WTC11 (cell line): ENCODE data around the gene TGDS. TPM values are rescaled to one million over a fixed set of nuclear protein-coding genes. Genes with fewer than 3 reads are reported as not detected.

ENCODE experiments used
- ATAC-seq: fragments of 200-7000 bp; cut with Tn5 transposase; 2 replicates; pipeline ENCODE4 v1.10.0; 2021; ENCODE audit warnings: mild to moderate bottlenecking, moderate library complexity
- CTCF ChIA-PET: fragments of 300-600 bp; sonication (Branson Sonifier 250); formaldehyde crosslinking; loops from one replicate; lab custom pipeline; 2021; ENCODE audit warnings: antibody characterized with exemption; lab: Charles Lee
- POLR2A ChIA-PET: fragments of 350-600 bp; sonication (Branson Sonifier 250); formaldehyde crosslinking; loops from one replicate; lab custom pipeline; 2021; ENCODE audit warnings: antibody characterized with exemption; lab: Charles Lee
- DNase-seq: peaks from one replicate; pipeline ENCODE4 v3.0.0; 2021; ENCODE audit warnings: low spot score
- H3K27ac Mint-ChIP-seq: 2 replicates; pipeline ENCODE4 v1.8.0; 2021; ENCODE audit warnings: mixed read lengths
- H3K27me3 Mint-ChIP-seq: 2 replicates; pipeline ENCODE4 v1.8.0; 2021; ENCODE audit warnings: low read depth, mild to moderate bottlenecking, moderate library complexity, mixed read lengths
- H3K36me3 Mint-ChIP-seq: 2 replicates; pipeline ENCODE4 v1.8.0; 2021; ENCODE audit warnings: mixed read lengths
- H3K4me1 Mint-ChIP-seq: 2 replicates; pipeline ENCODE4 v1.8.0; 2022; ENCODE audit warnings: mixed read lengths
- H3K4me3 Mint-ChIP-seq: 2 replicates; pipeline ENCODE4 v1.8.0; 2021; ENCODE audit warnings: mild to moderate bottlenecking, moderate library complexity, mixed read lengths
- H3K9me3 Mint-ChIP-seq: 2 replicates; pipeline ENCODE4 v1.8.0; 2021; ENCODE audit warnings: mixed read lengths
- EMX1 ChIP-seq: fragments of 250-450 bp; sonication (Bioruptor Pico); IDR thresholded peaks from 2 replicates; pipeline ENCODE4 v1.8.0; 2021; ENCODE audit warnings: mild to moderate bottlenecking
- HMGA2 ChIP-seq: fragments of 250-450 bp; sonication (Bioruptor Pico); IDR thresholded peaks from 2 replicates; pipeline ENCODE4 v1.4.0; 2021; ENCODE audit warnings: mild to moderate bottlenecking, moderate library complexity
- MXD4 ChIP-seq: fragments of 250-450 bp; sonication (Bioruptor Pico); IDR thresholded peaks from 2 replicates; pipeline ENCODE4 v1.8.0; 2021; ENCODE audit warnings: mild to moderate bottlenecking, moderate library complexity, borderline replicate concordance
- MYBL2 ChIP-seq: sonication (generic); formaldehyde crosslinking; IDR thresholded peaks from 2 replicates; pipeline ENCODE4 v1.8.1; 2023; ENCODE audit warnings: mild to moderate bottlenecking, moderate library complexity, missing genetic modification reagents
- NR1H2 ChIP-seq: sonication (generic); formaldehyde crosslinking; IDR thresholded peaks from 2 replicates; pipeline ENCODE4 v1.9.0; 2021; ENCODE audit warnings: mild to moderate bottlenecking, moderate library complexity, missing genetic modification reagents
- NR2C2 ChIP-seq: sonication (generic); formaldehyde crosslinking; IDR thresholded peaks from 2 replicates; pipeline ENCODE4 v1.8.0; 2022; ENCODE audit warnings: mild to moderate bottlenecking, missing genetic modification reagents
- RELA ChIP-seq: sonication (generic); formaldehyde crosslinking; IDR thresholded peaks from 2 replicates; pipeline ENCODE4 v1.8.1; 2022; ENCODE audit warnings: missing genetic modification reagents, mild to moderate bottlenecking, borderline replicate concordance
- SP1 ChIP-seq: sonication (generic); formaldehyde crosslinking; conservative IDR thresholded peaks from 2 replicates; pipeline ENCODE4 v1.8.1; 2022; ENCODE audit warnings: missing genetic modification reagents
- TCF7 ChIP-seq: sonication (generic); formaldehyde crosslinking; IDR thresholded peaks from 2 replicates; pipeline ENCODE4 v1.8.0; 2022; ENCODE audit warnings: mild to moderate bottlenecking, low read depth, missing genetic modification reagents, moderate library complexity
- ZNF317 ChIP-seq: sonication (generic); formaldehyde crosslinking; IDR thresholded peaks from 2 replicates; pipeline ENCODE4 v1.8.1; 2023; ENCODE audit warnings: low read depth, mild to moderate bottlenecking, moderate library complexity, missing genetic modification reagents, borderline replicate concordance
- total RNA-seq: library from RNA; stranded (reverse); gene quantifications from 3 replicates; pipeline ENCODE4 v1.2.3, GENCODE V29; 2021
- TF ChIP-seq, protein P1 (sequence below): sonication (generic); formaldehyde crosslinking; IDR thresholded peaks from 2 replicates; pipeline ENCODE4 v1.8.1; 2023; ENCODE audit warnings: mild to moderate bottlenecking, missing genetic modification reagents
- TF ChIP-seq, protein P2 (sequence below): sonication (generic); formaldehyde crosslinking; IDR thresholded peaks from 2 replicates; pipeline ENCODE4 v1.8.0; 2023; ENCODE audit warnings: mild to moderate bottlenecking, missing genetic modification reagents
- TF ChIP-seq, protein P3 (sequence below): sonication (generic); formaldehyde crosslinking; IDR thresholded peaks from 2 replicates; pipeline ENCODE4 v1.8.0; 2022; ENCODE audit warnings: missing genetic modification reagents
- TF ChIP-seq, protein P4 (sequence below): sonication (generic); formaldehyde crosslinking; IDR thresholded peaks from 2 replicates; pipeline ENCODE4 v1.8.1; 2022; ENCODE audit warnings: low read depth, mild to moderate bottlenecking, moderate library complexity, missing genetic modification reagents, borderline replicate concordance
- TF ChIP-seq, protein P5 (sequence below): sonication (generic); formaldehyde crosslinking; IDR thresholded peaks from 2 replicates; pipeline ENCODE4 v1.8.0; 2022; ENCODE audit warnings: mild to moderate bottlenecking, missing genetic modification reagents
- TF ChIP-seq, protein P6 (sequence below): fragments of 250-450 bp; sonication (Bioruptor Pico); IDR thresholded peaks from 2 replicates; pipeline ENCODE4 v1.9.0; 2021; ENCODE audit warnings: mild to moderate bottlenecking, borderline replicate concordance
- TF ChIP-seq, protein P7 (sequence below): sonication (generic); formaldehyde crosslinking; IDR thresholded peaks from 2 replicates; pipeline ENCODE4 v1.8.1; 2023; ENCODE audit warnings: mild to moderate bottlenecking, missing genetic modification reagents, moderate library complexity

TGDS gene
- total RNA-seq, 1 experiment from 2014 or later: 12.5 TPM

DNA sequence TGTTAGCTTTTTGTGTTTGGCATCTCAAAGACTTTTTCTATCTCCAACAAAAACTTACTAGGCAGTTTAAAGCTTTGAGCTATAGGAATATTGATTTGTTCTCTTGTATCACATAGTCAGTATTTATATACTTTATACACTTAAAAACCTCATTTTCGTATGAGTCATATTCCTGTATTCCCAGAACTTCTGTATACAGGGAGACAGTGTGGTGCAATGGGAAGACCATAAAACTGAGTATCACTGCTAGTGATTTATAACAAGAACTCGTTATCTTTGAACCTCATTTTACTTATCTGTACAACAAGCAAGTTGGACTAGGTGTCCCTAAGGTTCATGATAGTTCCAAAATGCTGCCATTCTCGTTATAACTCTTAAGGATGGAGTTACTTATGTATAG, 12.0 kb upstream of the TGDS start:
- no peak overlapping the region for H3K4me3 Mint-ChIP-seq
- ATAC-seq: no peak
- H3K27ac Mint-ChIP-seq: no peak overlapping the region
- H3K9me3 Mint-ChIP-seq: no peaks in the 10 kb centered on the region
- no peaks in the 10 kb centered on the region for H3K27me3 Mint-ChIP-seq
- peaks cover 32% of the 10 kb centered on the region for H3K36me3 Mint-ChIP-seq
- ChIA-PET POLR2A (no interaction called here), CTCF (no interaction called here)
- peaks cover 3% of the 10 kb centered on the region for H3K4me1 Mint-ChIP-seq
- no peak for DNase-seq
- TF ChIP-seq HMGA2 (CRISPR knock-in tag) (no peak), SP1 (CRISPR knock-in tag) (no peak), TCF7 (CRISPR knock-in tag) (no peak), ZNF317 (CRISPR knock-in tag) (no peak), NR1H2 (CRISPR knock-in tag) (no peak), NR2C2 (CRISPR knock-in tag) (no peak), MYBL2 (no peak), RELA (CRISPR knock-in tag) (no peak), EMX1 (CRISPR knock-in tag) (no peak), MXD4 (CRISPR knock-in tag) (no peak)
- TF ChIP-seq, protein P1, sequence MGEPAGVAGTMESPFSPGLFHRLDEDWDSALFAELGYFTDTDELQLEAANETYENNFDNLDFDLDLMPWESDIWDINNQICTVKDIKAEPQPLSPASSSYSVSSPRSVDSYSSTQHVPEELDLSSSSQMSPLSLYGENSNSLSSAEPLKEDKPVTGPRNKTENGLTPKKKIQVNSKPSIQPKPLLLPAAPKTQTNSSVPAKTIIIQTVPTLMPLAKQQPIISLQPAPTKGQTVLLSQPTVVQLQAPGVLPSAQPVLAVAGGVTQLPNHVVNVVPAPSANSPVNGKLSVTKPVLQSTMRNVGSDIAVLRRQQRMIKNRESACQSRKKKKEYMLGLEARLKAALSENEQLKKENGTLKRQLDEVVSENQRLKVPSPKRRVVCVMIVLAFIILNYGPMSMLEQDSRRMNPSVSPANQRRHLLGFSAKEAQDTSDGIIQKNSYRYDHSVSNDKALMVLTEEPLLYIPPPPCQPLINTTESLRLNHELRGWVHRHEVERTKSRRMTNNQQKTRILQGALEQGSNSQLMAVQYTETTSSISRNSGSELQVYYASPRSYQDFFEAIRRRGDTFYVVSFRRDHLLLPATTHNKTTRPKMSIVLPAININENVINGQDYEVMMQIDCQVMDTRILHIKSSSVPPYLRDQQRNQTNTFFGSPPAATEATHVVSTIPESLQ (CRISPR knock-in tag): no peak
- TF ChIP-seq, protein P2, sequence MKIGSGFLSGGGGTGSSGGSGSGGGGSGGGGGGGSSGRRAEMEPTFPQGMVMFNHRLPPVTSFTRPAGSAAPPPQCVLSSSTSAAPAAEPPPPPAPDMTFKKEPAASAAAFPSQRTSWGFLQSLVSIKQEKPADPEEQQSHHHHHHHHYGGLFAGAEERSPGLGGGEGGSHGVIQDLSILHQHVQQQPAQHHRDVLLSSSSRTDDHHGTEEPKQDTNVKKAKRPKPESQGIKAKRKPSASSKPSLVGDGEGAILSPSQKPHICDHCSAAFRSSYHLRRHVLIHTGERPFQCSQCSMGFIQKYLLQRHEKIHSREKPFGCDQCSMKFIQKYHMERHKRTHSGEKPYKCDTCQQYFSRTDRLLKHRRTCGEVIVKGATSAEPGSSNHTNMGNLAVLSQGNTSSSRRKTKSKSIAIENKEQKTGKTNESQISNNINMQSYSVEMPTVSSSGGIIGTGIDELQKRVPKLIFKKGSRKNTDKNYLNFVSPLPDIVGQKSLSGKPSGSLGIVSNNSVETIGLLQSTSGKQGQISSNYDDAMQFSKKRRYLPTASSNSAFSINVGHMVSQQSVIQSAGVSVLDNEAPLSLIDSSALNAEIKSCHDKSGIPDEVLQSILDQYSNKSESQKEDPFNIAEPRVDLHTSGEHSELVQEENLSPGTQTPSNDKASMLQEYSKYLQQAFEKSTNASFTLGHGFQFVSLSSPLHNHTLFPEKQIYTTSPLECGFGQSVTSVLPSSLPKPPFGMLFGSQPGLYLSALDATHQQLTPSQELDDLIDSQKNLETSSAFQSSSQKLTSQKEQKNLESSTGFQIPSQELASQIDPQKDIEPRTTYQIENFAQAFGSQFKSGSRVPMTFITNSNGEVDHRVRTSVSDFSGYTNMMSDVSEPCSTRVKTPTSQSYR: no peak
- TF ChIP-seq, protein P3, sequence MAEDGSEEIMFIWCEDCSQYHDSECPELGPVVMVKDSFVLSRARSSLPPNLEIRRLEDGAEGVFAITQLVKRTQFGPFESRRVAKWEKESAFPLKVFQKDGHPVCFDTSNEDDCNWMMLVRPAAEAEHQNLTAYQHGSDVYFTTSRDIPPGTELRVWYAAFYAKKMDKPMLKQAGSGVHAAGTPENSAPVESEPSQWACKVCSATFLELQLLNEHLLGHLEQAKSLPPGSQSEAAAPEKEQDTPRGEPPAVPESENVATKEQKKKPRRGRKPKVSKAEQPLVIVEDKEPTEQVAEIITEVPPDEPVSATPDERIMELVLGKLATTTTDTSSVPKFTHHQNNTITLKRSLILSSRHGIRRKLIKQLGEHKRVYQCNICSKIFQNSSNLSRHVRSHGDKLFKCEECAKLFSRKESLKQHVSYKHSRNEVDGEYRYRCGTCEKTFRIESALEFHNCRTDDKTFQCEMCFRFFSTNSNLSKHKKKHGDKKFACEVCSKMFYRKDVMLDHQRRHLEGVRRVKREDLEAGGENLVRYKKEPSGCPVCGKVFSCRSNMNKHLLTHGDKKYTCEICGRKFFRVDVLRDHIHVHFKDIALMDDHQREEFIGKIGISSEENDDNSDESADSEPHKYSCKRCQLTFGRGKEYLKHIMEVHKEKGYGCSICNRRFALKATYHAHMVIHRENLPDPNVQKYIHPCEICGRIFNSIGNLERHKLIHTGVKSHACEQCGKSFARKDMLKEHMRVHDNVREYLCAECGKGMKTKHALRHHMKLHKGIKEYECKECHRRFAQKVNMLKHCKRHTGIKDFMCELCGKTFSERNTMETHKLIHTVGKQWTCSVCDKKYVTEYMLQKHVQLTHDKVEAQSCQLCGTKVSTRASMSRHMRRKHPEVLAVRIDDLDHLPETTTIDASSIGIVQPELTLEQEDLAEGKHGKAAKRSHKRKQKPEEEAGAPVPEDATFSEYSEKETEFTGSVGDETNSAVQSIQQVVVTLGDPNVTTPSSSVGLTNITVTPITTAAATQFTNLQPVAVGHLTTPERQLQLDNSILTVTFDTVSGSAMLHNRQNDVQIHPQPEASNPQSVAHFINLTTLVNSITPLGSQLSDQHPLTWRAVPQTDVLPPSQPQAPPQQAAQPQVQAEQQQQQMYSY (CRISPR knock-in tag): no peak
- TF ChIP-seq, protein P4, sequence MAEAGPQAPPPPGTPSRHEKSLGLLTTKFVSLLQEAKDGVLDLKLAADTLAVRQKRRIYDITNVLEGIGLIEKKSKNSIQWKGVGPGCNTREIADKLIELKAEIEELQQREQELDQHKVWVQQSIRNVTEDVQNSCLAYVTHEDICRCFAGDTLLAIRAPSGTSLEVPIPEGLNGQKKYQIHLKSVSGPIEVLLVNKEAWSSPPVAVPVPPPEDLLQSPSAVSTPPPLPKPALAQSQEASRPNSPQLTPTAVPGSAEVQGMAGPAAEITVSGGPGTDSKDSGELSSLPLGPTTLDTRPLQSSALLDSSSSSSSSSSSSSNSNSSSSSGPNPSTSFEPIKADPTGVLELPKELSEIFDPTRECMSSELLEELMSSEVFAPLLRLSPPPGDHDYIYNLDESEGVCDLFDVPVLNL (CRISPR knock-in tag): no peak
- TF ChIP-seq, protein P5, sequence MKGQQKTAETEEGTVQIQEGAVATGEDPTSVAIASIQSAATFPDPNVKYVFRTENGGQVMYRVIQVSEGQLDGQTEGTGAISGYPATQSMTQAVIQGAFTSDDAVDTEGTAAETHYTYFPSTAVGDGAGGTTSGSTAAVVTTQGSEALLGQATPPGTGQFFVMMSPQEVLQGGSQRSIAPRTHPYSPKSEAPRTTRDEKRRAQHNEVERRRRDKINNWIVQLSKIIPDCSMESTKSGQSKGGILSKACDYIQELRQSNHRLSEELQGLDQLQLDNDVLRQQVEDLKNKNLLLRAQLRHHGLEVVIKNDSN (CRISPR knock-in tag): no peak
- TF ChIP-seq, protein P6, sequence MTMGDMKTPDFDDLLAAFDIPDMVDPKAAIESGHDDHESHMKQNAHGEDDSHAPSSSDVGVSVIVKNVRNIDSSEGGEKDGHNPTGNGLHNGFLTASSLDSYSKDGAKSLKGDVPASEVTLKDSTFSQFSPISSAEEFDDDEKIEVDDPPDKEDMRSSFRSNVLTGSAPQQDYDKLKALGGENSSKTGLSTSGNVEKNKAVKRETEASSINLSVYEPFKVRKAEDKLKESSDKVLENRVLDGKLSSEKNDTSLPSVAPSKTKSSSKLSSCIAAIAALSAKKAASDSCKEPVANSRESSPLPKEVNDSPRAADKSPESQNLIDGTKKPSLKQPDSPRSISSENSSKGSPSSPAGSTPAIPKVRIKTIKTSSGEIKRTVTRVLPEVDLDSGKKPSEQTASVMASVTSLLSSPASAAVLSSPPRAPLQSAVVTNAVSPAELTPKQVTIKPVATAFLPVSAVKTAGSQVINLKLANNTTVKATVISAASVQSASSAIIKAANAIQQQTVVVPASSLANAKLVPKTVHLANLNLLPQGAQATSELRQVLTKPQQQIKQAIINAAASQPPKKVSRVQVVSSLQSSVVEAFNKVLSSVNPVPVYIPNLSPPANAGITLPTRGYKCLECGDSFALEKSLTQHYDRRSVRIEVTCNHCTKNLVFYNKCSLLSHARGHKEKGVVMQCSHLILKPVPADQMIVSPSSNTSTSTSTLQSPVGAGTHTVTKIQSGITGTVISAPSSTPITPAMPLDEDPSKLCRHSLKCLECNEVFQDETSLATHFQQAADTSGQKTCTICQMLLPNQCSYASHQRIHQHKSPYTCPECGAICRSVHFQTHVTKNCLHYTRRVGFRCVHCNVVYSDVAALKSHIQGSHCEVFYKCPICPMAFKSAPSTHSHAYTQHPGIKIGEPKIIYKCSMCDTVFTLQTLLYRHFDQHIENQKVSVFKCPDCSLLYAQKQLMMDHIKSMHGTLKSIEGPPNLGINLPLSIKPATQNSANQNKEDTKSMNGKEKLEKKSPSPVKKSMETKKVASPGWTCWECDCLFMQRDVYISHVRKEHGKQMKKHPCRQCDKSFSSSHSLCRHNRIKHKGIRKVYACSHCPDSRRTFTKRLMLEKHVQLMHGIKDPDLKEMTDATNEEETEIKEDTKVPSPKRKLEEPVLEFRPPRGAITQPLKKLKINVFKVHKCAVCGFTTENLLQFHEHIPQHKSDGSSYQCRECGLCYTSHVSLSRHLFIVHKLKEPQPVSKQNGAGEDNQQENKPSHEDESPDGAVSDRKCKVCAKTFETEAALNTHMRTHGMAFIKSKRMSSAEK: no peak
- TF ChIP-seq, protein P7, sequence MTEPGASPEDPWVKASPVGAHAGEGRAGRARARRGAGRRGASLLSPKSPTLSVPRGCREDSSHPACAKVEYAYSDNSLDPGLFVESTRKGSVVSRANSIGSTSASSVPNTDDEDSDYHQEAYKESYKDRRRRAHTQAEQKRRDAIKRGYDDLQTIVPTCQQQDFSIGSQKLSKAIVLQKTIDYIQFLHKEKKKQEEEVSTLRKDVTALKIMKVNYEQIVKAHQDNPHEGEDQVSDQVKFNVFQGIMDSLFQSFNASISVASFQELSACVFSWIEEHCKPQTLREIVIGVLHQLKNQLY (CRISPR knock-in tag): no peak
- TF ChIP-seq, all 79 proteins: peak for 0
